Transverse colon (tissue), 4 donors: Measurements from ENCODE around the gene REN. TPM values are rescaled to one million over a fixed set of nuclear protein-coding genes. Genes with fewer than 3 reads are reported as not detected.

Experiments
- DNase-seq: peaks from one replicate; pipeline ENCODE4 v3.0.0-alpha.2; 2019
- H3K27ac ChIP-seq, 4 donors: fragments of 200-600 bp; sonication (generic); 2 replicates each; pipeline ENCODE4 v1.5.1; 2016 to 2018; ENCODE audit warnings: inconsistent platforms in 4 of 4
- H3K27me3 ChIP-seq: fragments of 200-600 bp; sonication (generic); 2 replicates; pipeline ENCODE4 v1.5.1; 2017; ENCODE audit warnings: inconsistent platforms
- H3K36me3 ChIP-seq, 4 donors: fragments of 200-600 bp; sonication (generic); 2 replicates each; pipeline ENCODE4 v1.5.1; 2017 to 2019; ENCODE audit warnings: inconsistent platforms in 4 of 4
- H3K4me1 ChIP-seq, 4 donors: fragments of 200-600 bp; sonication (generic); 2 replicates each; pipeline ENCODE4 v1.5.1; 2017 to 2020; ENCODE audit warnings: inconsistent platforms in 4 of 4
- H3K4me3 ChIP-seq, 4 donors: fragments of 200-600 bp; sonication (generic); 1 replicate in 1 of 4; 2 replicates in 3 of 4; pipeline versions ENCODE4 v1.5.1 to v1.6.1; 2017 to 2019; ENCODE audit warnings: inconsistent platforms in 4 of 4
- H3K9me3 ChIP-seq, 2 donors: fragments of 200-600 bp; sonication (generic); 2 replicates each; pipeline ENCODE4 v1.5.1; 2017 to 2019; ENCODE audit warnings: inconsistent platforms in 2 of 2
- EP300 ChIP-seq: sonication (generic); formaldehyde crosslinking; IDR thresholded peaks from one replicate; pipeline ENCODE4 v1.6.1; 2017; ENCODE audit warnings: antibody characterized with exemption, low read depth
- POLR2A ChIP-seq: fragments of 450-650 bp; IDR thresholded peaks from one replicate; pipeline ENCODE4 v1.6.1; 2016; ENCODE audit warnings: antibody characterized with exemption, mild to moderate bottlenecking, moderate library complexity
- POLR2AphosphoS5 ChIP-seq, 3 donors: sonication (generic); formaldehyde crosslinking; IDR thresholded peaks; one replicate each; pipeline ENCODE4 v1.6.1; 2016; ENCODE audit warnings: antibody characterized with exemption in 3 of 3
- WGBS, 2 donors: methylation state at CpG; one replicate each; pipeline ENCODE4 v1.1.5; 2018; ENCODE audit warnings: low coverage in 1 of 2; 5-methylcytosine and 5-hydroxymethylcytosine counted together
- in situ Hi-C, 4 donors: fragments of 200-750 bp; cut with MboI; loops; one replicate each; pipeline versions ENCODE4 v1.15.0 to v1.15.1; 2017; ENCODE audit warnings: low sequenced_read_pairs in 3 of 4, low pct_ligation_motif_present in 1 of 4, low pct_unique_long_range_greater_than_20kb in 1 of 4
- intact Hi-C: fragments of 100-400 bp; cut with DNase I; formaldehyde crosslinking; loops from one replicate; pipeline ENCODE4 v1.15.1; 2023; ENCODE audit warnings: low total_unique reads
- total RNA-seq, 4 donors: library from RNA; depleted of rRNA; stranded (reverse); fragments of >200 nt; gene quantifications; one replicate each; pipeline ENCODE4 v1.1.0, GENCODE V29; 2016
- TF ChIP-seq, protein P1 (sequence below), 5 experiments: fragments of 200-600 bp in 3 of 5; fragments of 450-650 bp in 2 of 5; sonication (generic) in 3 of 5; IDR thresholded peaks; 1 replicate in 2 of 5; 2 replicates in 3 of 5; pipeline ENCODE4 v1.5.1; 2016 to 2017; ENCODE audit warnings: antibody characterized with exemption in 5 of 5, inconsistent platforms in 3 of 5, mild to moderate bottlenecking in 2 of 5, moderate library complexity in 1 of 5

REN gene
- total RNA-seq, 4 donors from 2014 or later: 2.7 TPM; not detected in 3

DNA sequence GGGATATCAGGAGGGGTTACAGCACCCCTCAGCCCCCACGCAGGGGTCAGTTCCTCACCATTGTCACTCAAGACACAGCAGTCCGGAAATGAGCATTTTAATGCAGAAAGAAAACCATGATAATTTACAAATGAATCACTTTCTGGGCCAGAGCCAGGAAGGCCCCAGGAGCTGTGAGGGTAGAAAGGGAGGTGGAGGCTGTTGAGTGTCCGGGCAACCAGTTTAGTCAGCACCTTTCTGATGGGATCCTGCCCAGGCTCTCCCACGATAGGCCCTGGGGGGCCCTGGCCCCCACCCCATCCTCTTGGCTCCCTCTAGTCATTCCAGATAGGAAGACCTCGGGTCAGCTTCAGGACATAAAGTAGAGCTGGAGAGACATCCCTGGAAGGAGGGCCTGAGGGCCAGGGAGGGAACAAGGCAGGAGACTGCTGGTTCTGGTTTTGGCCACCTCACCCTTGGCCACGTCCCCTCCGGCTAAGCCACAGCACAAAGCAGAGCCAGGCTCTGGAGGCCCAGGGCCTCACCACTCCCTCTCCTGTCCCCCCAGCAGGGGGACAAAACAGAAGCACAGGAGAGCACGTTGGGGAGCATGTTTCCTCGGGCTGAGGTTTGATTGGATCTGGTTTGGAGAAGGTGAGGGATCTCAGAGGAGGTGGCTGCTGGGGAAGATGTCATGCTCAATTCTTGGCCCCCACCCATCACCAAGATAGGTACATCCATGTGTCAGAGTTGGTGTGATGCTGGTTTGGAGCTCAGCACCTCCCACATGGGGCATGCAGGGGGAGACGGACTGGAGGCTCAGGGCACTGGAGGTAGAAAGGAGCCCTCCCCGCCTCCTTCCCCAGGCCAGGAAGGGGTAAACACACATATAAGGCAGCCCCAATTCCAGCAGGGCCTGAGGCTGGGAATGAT lies 34.9 kb downstream of the REN start:
- Histone ChIP-seq H3K27me3 (no peaks in the 10 kb centered on the region), H3K9me3 (no peaks in the 10 kb centered on the region), H3K27ac (peak overlapping the region in 3 of 4 donors; percentile 11 to 22 (median 15)), H3K4me1 (peaks cover 11 to 31% (median 17%) of the 10 kb centered on the region in 4 donors), H3K4me3 (no peak overlapping the region), H3K36me3 (no peaks in the 10 kb centered on the region)
- WGBS, 2 donors: 56% methylated on average over 11 of the region's 11 CpGs; no CpG with 5 or more reads in 1 of the 2 donors
- in situ Hi-C loops (no loop called here), intact Hi-C loops (loop anchor here (2.0 kb wide), 1 partner anchor 270 kb away; the partner anchor contains the start of gene SNRPE)
- no peak for TF ChIP-seq POLR2A
- TF ChIP-seq, protein P1, sequence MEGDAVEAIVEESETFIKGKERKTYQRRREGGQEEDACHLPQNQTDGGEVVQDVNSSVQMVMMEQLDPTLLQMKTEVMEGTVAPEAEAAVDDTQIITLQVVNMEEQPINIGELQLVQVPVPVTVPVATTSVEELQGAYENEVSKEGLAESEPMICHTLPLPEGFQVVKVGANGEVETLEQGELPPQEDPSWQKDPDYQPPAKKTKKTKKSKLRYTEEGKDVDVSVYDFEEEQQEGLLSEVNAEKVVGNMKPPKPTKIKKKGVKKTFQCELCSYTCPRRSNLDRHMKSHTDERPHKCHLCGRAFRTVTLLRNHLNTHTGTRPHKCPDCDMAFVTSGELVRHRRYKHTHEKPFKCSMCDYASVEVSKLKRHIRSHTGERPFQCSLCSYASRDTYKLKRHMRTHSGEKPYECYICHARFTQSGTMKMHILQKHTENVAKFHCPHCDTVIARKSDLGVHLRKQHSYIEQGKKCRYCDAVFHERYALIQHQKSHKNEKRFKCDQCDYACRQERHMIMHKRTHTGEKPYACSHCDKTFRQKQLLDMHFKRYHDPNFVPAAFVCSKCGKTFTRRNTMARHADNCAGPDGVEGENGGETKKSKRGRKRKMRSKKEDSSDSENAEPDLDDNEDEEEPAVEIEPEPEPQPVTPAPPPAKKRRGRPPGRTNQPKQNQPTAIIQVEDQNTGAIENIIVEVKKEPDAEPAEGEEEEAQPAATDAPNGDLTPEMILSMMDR (IDR thresholded peaks at IDR 0.05): no peak
- no peak for TF ChIP-seq EP300
- TF ChIP-seq POLR2AphosphoS5 (IDR thresholded peaks at IDR 0.05): no peak
- DNase-seq: no peak

DNA sequence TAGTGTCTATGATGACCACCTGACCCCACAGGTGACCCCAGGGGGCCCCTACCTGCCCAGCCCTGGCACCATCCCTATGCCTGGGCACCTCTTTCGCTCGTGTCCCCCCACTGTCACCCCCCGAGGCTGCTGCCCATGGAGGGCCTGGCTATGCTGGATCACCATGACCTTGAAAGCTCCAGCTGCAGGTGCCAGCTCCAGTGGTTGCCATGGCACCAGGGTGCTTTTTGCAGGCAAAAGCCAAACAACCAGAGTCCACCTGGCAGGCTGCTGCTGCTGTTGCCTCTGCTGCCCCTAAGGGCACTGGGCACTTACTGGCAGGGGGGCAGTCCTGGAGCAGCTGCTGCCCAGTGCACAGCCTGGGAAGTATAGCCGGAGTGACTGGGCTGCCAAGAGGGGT lies 36.0 kb downstream of the REN start:
- 77% methylated on average over 4 of the region's 4 CpGs; no CpG with 5 or more reads in 1 of the 2 donors for WGBS, 2 donors
- H3K4me3 ChIP-seq: no peak overlapping the region
- in situ Hi-C loops: no loop called here
- TF ChIP-seq POLR2A (no peak), EP300 (no peak), POLR2AphosphoS5 (IDR thresholded peaks at IDR 0.05) (no peak)
- TF ChIP-seq, protein P1 (IDR thresholded peaks at IDR 0.05): no peak
- intact Hi-C loops: loop anchor here (2.0 kb wide), 1 partner anchor 269 kb away; the partner anchor contains the start of gene SNRPE
- H3K4me1 ChIP-seq: peaks cover 11 to 32% (median 17%) of the 10 kb centered on the region in 4 donors
- H3K27ac ChIP-seq: no peak overlapping the region
- H3K36me3 ChIP-seq: peaks cover 0 to 7% (median 0%) of the 10 kb centered on the region in 4 donors
- no peaks in the 10 kb centered on the region for H3K27me3 ChIP-seq
- DNase-seq: no peak
- H3K9me3 ChIP-seq: no peaks in the 10 kb centered on the region

DNA sequence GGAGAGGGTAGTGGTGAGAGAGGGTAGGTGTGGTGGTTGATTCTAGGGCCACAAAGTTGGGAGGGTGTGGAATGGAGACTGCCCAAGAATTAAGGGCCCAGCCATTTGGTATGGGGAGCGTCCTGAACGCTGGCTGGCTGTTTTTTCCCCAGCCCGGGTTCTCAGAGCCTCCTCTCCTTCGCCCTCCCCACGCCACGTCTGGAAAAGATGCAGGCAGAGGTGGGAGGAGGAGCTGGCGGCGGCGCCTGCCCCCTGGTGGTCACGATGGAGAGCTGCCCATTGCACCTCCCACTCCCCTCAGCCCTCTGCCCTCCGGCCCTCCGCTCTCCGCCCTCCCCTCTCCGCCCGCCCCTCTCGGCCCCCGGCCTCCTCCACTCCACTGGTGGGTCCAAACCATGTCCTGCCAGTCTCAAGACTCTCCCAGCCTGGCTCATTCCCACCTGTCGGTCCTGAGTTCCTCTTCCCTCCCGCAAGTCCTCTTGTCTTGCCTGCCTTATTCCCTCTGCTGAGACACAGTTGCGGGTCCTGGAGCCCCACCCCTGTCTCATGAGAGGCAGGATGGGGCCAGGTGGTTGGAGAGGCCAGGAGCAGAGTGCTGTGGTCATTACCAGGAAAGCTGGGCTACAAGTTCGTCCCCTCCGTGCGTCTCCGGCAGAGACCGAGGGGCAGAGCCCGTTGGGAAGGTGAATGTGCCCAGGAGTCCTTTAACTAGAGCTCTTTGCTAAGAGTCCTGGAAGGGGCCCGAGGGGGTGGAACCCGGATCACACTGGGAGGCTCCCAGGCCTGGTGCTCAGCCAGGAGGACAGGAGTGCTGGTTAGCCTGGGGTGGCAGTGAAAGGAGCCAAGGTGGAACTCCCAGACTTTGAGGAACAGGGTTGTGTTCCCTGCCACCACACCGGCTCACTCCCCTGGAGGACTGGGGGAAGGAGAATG lies 36.9 kb downstream of the REN start:
- no peaks in the 10 kb centered on the region for H3K9me3 ChIP-seq
- H3K4me3 ChIP-seq: peak overlapping the region in 3 of 4 donors; percentile 20 to 36 (median 23)
- no peak for TF ChIP-seq EP300
- TF ChIP-seq, protein P1 (IDR thresholded peaks at IDR 0.05): peak; percentile 89 to 97 (median 94)
- peak in 1 of 3 donors; percentile 54 for TF ChIP-seq POLR2AphosphoS5 (IDR thresholded peaks at IDR 0.05)
- no peak for TF ChIP-seq POLR2A
- no peaks in the 10 kb centered on the region for H3K27me3 ChIP-seq
- intact Hi-C loops (no loop called here), in situ Hi-C loops (loop anchor here (5.0 to 10.0 kb wide), 5 partner anchors 54 to 267 kb away; partner anchors contain the start of genes SOX13 (in 2 of the 4) and SNRPE (in 1 of the 4))
- peak; percentile 73 for DNase-seq
- peaks cover 0 to 7% (median 0%) of the 10 kb centered on the region in 4 donors for H3K36me3 ChIP-seq
- peaks cover 11 to 32% (median 17%) of the 10 kb centered on the region in 4 donors for H3K4me1 ChIP-seq
- 11% methylated on average over 26 of the region's 29 CpGs; no CpG with 5 or more reads in 1 of the 2 donors for WGBS, 2 donors
- peak overlapping the region in 2 of 4 donors; percentile 57 to 68 for H3K27ac ChIP-seq
